ENCODE data around the gene LNX1.

- TF ChIP-seq, protein P1, sequence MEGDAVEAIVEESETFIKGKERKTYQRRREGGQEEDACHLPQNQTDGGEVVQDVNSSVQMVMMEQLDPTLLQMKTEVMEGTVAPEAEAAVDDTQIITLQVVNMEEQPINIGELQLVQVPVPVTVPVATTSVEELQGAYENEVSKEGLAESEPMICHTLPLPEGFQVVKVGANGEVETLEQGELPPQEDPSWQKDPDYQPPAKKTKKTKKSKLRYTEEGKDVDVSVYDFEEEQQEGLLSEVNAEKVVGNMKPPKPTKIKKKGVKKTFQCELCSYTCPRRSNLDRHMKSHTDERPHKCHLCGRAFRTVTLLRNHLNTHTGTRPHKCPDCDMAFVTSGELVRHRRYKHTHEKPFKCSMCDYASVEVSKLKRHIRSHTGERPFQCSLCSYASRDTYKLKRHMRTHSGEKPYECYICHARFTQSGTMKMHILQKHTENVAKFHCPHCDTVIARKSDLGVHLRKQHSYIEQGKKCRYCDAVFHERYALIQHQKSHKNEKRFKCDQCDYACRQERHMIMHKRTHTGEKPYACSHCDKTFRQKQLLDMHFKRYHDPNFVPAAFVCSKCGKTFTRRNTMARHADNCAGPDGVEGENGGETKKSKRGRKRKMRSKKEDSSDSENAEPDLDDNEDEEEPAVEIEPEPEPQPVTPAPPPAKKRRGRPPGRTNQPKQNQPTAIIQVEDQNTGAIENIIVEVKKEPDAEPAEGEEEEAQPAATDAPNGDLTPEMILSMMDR (IDR thresholded peaks at IDR 0.05): no peak
- TF ChIP-seq POLR2A (IDR thresholded peaks at IDR 0.05) (no peak), POLR2AphosphoS5 (IDR thresholded peaks at IDR 0.05) (no peak), EP300 (IDR thresholded peaks at IDR 0.05) (no peak)
Observed at GRCh38 chr4:53586121-53586816, 5.0 kb downstream of the LNX1 start.

Data from suprapubic skin (tissue), 4 donors.